NCI-H2029 treated with DMSO at 0.1 percent for 48 hours (cell line): ENCODE results near the gene IFI27L2.

Source experiments
- DNase-seq: peaks from one replicate; lab custom pipeline; 2025; lab: John Stamatoyannopoulos, UW

IFI27L2 gene

DNA sequence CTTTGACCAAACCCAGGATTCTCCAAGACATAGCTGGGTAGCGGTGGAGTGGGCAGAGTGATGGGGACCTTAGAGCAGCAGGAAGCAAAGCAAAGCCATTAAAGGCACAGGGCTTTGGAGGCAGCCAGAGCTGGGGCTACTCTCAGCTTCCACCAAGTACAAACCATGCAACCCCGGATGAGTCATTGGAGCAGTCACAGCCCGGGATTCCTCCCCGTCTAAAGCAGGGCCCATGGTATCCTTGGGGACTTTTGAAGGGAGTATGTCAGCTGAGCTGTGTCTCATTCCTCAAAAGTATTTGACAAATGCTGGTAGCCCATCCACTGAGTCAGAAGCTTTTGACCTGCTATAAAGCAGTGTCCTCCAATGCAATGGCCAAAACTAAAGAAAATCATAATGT, 28.6 kb downstream of the IFI27L2 start:
- DNase-seq, result no peak

DNA sequence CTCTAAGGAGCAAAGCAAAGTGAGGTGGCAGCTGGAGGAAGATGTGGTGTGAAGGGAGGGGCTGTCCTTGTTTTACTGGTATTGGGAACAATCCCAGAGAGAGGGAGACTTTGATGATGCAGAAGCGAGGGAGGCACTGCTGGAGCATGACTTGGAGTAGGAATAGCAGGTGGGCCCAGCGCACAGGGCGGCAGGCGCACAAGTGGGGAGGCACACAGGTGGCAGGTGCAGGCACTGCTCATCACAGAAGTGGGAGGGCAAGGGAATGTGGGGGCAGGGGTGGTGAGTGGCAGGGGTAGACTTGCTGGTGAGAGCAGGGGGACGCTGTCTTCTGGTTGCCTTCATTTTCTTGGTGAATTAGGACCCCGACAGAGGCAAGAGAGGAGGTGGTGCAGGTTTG, 30.4 kb downstream of the IFI27L2 start:
- DNase-seq, result no peak

DNA sequence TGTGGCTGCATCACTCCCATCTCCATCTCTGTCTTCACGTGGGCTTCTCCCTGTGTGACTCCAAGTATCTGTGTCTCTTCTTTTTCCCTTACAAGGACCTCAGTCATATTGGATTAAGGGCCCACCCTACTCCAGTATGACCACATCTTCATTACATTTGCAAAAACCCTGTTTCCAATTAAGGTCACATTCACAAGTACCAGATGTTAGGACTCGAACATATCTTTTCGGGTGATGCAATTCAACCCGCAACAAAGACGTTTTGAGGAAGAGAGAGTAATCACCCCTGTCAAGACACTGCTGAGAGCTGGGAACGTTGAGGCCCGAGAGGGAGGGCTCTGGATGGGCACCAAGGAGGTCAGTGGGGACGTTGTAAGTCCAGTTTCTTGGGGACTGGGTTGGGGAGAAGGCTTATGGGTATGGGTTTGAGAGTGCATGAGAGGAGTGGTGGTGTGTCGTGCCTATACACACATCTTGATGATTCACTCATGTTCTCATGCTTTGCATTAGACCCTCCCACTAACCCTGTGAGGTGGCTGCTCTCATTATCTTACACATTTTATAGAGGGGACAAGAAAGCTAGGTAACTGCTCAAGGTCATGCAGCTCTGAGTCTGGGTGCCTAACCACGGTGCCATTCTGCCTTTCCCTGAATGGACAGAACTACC, 30.9 kb downstream of the IFI27L2 start:
- no peak for DNase-seq

DNA sequence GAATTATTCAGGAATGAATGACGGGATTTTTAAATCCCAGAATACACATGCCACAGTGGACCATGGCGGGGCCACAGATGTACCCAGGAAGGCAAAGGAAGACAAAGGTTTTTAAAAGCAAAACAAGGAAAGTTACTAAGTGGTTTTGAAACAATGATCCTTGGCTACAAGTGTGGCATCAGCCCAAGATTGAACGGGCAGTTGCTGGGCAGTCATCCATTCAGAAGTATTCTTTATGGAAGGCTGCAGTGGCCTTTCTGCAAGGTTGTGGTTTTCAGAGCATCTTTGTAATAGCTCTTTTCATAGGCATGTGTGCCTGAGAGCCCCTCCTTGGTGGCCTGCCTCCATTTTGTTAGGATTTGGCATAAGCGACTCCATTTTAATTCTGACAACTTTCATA, 32.3 kb downstream of the IFI27L2 start:
- no peak for DNase-seq

DNA sequence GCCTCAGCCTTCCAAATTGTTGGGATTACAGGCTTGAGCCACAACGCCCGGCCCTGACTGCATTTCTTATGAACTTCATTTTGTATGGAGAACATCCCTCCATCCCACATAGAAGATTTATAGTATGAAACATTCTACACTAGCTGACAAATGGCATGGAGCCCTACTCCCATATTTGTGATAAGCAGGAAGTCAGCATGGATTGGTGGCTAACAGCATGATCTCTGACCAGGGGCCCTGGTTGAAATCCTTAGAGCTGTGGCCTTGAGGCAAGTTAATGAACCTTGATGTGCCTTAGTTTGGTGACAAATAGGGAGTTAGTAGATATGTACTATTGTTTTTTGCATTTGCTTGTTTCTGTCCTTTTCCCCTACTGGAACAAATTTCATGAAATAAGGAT, 36.0 kb downstream of the IFI27L2 start:
- no peak for DNase-seq

DNA sequence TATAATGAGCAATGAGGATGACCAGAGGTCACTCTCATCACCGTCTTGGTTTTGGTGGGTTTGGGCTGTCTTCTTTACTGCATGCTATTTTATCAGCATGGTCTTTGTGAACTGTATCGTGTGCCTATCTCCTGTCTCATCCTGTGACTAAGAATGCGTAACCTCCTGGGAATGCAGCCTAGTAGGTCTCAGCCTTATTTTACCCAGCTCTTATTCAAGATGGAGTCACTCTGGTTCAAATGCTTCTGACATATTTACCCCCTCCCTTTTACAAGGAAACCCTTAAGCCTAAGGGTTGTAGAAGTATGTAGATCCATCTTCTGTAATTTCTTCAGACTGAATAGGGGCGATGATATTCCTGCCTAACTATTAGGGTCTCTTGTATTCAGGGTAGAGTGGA, 39.9 kb downstream of the IFI27L2 start:
- DNase-seq, result no peak

DNA sequence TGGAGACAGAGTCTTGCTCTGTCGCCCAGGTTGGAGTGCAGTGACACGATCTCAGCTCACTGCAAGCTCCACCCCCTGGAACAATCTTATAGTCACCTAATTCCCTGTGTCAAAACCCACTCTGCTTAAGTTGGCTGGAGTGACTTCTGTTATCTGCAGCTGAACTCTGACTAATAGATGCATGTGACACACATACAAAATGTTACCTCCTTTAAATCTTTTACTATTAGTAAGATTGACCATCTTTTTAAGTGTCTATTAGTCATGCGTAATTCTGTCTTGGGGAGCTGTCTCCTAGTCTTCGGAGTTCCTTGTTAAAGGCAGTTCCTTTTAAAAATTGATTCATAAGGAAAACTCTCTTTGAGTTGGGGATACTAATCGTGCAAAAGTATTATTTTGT, 40.9 kb downstream of the IFI27L2 start:
- no peak for DNase-seq

DNA sequence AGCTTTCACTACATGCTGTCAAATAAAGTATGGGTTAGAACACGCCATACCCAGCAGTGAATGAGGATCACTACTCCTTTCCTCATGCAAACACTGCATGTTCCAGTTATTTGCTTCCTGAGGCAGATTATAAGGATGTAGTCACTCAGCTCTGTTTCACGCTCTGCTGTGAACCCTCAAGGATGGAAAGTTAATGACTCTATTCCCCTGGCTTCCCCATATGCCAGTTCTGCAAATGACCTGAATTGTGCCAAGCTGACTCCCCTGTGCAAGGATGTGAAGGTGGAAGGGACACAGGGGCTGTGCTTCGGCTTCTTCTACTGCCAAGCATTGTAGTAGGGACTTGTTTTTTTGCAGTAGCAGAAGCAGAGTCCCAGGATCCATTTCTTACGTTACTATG, 41.5 kb downstream of the IFI27L2 start:
- no peak for DNase-seq

DNA sequence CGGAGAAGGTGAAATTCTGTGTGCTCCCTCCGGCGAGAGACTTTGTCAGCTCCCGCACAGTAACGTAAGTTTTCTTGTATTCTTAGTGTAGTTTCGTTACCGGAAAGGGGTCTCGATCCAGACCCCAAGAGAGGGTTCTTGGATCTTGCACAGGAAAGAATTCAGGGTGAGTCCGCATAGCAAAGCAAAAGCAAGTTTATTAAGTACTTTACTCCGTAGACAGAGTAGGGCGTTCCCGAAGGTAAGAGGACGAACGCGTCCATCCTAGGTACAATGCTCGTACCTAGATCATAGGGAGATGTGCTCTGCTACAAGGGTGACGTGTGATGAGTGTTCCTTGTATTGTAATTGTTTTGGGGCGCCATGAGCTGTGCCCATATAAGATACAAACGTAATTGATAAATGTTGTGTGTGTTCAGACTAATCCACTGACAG, 48.0 kb downstream of the IFI27L2 start:
- DNase-seq, result no peak

DNA sequence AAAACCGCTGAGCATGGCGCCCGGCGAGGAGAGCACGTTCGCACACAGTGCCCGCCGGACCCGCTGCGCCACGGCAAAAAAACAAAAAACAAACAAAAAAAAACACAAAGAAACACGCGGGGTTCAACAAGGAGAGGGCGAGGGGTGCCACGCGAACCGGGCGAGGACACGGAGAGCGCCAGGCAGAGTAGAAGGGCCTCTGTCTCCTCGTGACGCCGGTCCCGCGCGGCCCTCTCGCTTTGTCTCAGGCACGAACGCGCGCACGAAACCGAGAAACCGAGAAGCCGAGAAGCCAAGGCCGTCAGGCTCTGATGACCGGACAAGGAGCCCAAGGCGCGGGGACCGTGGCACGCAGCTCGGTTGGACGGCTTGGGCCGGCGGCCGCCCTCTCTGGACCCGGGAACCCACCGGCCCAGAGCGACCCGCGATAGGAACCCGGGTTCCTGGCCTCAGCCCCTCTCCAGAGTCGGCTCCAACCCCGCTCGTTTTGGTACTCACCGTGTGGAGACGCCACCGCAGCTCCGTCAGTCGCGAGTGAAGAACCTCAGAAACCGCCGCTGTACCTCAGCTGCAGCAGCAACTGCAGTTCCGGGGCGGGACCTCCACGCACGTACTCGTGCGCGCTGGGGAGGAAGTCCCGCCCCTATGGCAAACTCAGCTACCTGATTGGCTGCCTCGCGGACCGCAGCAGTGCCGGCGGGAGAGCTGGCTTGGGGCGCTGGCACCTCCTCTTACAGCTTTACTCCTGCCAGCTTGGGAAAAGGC, 48.6 kb downstream of the IFI27L2 start, which contains the start of the genes DDX24 and IFI27L1:
DDX24 (minus strand) TSS at position 582 of the 765 bp plus-strand sequence. CDS start 1,460 bp downstream, outside the sequence.
IFI27L1 (plus strand) TSS at position 690 of the 765 bp plus-strand sequence. CDS start 15,628 bp downstream, outside the sequence.
- DNase-seq, result peak; percentile 18

DNA sequence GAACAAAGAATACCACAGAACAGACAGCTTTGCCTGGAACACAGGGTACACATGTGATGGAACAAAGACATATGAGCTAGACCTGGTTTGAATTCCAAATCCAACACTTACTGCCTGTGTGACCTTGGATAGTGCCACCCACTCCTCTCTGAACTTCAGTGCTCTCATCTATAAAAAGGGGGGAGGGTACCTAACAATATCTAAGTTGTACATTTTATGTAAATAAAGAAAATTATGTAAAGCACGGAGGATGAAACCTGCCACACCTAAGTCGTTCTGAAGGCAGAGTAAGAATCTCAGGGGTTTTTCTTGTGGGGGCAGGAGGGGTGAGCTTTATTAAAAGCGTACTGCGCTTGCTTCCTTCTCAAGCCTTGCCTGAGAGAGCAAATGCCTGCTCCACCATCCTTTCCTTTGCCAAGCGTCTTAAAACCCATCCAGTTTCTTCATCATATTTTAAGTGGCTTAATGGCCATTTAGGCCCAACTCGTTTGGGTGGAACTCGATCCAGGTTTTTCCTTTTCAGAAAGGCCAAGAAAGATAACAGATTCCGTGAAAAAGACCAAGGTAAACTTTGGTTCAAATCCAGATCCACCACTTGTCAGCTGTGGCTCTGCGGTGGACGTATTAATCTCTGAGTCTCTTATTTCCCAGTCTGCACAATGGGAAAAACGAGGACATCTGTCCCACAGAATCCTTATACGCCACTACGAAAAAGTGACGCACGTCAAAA, 49.3 kb downstream of the IFI27L2 start:
- DNase-seq, result no peak

DNA sequence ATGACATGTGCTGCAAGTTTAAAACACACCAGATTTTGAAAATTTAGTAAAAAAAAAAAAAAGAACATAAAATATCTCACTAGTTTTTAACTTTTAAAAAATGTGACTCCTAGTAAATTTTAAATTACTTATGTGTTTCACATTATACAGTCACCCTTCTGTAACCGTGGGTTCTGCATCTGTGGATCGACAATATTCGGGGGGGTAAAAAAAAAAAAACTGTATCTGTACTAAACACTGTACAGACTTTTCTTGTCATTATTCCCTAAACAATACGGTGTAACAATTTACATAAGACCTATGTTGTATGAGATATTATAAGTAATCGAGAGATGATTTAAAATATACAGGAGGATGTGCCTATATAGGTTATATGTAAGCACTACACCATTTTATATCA, 51.6 kb downstream of the IFI27L2 start:
- DNase-seq, result no peak
